ENCODE results near the gene RPS24. TPM values are rescaled to one million over a fixed set of nuclear protein-coding genes. Genes with fewer than 3 reads are reported as not detected.

RPS24 gene
- total RNA-seq, 1 donor from 2014 or later, result 5,046 TPM

DNA sequence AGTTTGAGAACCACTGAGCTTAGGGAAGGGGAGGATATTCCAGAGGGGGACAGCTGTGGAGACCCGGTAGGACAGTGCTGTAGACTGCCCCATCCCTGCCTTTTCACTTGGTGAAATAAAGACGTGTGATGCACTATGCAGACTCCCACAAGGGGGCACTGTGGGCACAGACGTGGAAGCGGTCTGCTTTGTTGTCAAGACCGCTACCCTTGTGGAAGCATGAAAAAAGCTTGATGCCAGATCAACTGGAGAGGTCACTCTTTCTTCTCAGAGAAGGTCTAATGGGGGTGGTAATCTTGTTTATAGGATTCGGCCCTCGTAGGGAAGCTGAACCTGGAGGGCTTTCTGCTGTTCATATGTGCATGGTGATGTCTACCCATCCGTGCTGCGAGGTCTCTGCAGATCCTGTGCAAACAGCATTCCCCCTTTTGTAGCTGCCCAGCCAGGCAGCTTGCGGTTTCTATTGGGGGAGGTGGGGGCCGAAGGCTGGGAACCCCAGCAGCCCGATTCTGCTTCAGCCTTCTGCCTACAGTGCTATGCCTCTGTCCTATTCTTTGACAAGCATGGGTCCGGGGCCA is 13.7 kb downstream of the RPS24 start:
- DNase-seq (ENCODE audit: low read depth) (peak; percentile 75), FAIRE-seq (no peak)
- TF ChIP-seq, protein P1, sequence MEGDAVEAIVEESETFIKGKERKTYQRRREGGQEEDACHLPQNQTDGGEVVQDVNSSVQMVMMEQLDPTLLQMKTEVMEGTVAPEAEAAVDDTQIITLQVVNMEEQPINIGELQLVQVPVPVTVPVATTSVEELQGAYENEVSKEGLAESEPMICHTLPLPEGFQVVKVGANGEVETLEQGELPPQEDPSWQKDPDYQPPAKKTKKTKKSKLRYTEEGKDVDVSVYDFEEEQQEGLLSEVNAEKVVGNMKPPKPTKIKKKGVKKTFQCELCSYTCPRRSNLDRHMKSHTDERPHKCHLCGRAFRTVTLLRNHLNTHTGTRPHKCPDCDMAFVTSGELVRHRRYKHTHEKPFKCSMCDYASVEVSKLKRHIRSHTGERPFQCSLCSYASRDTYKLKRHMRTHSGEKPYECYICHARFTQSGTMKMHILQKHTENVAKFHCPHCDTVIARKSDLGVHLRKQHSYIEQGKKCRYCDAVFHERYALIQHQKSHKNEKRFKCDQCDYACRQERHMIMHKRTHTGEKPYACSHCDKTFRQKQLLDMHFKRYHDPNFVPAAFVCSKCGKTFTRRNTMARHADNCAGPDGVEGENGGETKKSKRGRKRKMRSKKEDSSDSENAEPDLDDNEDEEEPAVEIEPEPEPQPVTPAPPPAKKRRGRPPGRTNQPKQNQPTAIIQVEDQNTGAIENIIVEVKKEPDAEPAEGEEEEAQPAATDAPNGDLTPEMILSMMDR (IDR thresholded peaks at IDR 0.05; ENCODE audit: insufficient read depth, low read length, severe bottlenecking), result peak; percentile 90

DNA sequence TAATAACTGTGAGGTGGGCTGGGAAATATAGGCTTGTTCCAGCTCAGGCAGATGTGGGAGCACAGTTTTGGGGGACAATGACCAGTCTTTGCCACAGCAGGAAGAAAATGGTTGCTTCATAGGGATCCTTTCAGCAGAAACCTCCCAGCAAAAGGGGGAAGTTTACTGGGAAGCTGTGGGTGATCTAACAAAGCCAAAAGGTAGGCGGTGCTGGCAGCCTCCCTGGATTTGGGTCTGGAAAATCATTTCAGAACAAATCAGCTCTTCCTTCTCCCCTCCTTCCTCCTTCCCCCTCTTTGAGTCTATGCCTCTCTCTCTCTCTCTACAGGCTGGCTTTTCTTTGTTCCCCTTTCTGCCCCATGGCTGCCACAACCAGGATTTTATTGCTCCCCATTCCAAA is 16.2 kb downstream of the RPS24 start:
- Histone ChIP-seq H3K36me3 (ENCODE audit: control insufficient read depth, insufficient read depth, low read length) (no peaks in the 10 kb centered on the region), H3K4me3 (ENCODE audit: low read depth, low read length) (no peak overlapping the region), H3K27me3 (ENCODE audit: control insufficient read depth, insufficient read depth, low read length) (no peaks in the 10 kb centered on the region)
- FAIRE-seq (no peak), DNase-seq (ENCODE audit: low read depth) (no peak)
- TF ChIP-seq, protein P1 (IDR thresholded peaks at IDR 0.05; ENCODE audit: insufficient read depth, low read length, severe bottlenecking), result no peak

More for the DNA sequence above, 13.7 kb downstream of the RPS24 start:
- no peak overlapping the region for H3K4me3 ChIP-seq (ENCODE audit: low read depth, low read length)
- H3K36me3 ChIP-seq (ENCODE audit: control insufficient read depth, insufficient read depth, low read length), result no peaks in the 10 kb centered on the region
- H3K27me3 ChIP-seq (ENCODE audit: control insufficient read depth, insufficient read depth, low read length), result no peaks in the 10 kb centered on the region

DNA sequence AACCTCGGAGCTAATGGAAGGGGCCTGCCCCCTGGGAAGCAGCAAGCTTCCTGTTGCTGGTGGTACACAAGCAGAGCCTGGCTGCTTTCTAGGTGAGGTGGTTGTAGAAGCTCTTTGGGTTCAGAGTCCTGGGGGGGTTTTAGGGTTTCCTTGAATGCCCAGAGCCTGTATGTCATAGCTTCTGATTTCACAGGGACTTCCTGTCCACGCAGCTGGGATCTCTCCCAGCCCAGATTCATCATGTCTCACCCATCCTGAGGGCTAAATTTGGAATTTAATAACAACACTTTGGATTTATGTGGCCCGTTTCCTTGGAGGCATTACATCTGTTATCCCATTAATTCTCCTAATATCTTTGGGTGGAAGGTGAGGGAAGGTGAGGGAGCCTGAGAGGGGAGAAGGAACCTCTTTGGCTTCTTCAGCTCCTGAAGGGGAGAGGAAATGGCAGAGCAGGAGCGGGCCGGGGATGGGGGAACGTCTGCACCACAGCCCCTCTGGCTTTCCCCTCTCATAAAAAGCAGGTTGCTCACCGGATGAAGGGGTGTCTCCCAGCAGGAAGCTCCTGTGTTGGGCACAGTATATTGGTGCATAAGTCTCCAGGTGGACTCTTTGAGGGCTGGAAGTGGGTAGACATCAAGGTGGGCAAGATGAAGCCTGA is 19.7 kb downstream of the RPS24 start:
- TF ChIP-seq, protein P1 (IDR thresholded peaks at IDR 0.05; ENCODE audit: insufficient read depth, low read length, severe bottlenecking), result no peak
- DNase-seq (ENCODE audit: low read depth), result peak; percentile 22
- no peaks in the 10 kb centered on the region for H3K36me3 ChIP-seq (ENCODE audit: control insufficient read depth, insufficient read depth, low read length)
- FAIRE-seq, result no peak
- no peaks in the 10 kb centered on the region for H3K27me3 ChIP-seq (ENCODE audit: control insufficient read depth, insufficient read depth, low read length)
- H3K4me3 ChIP-seq (ENCODE audit: low read depth, low read length), result no peak overlapping the region

DNA sequence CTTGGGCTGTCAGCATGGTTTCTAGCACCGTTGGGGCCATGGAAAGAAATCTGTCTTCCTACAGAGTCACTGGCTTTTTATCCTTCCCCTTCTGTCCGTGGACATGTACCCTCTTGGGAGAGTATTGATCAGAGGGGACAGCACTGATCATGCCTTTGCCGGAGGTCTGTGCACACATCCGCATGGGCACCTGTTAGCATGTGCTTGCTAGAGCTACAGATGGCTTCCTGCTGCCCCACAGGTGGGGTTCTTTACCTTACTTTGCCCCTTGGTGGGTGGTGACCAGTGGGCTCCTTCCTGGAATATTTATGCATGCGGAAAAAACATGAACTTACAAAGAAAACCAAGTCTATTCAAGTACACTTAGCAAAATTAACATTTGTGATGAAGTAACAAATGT is 24.9 kb downstream of the RPS24 start:
- TF ChIP-seq, protein P1 (IDR thresholded peaks at IDR 0.05; ENCODE audit: insufficient read depth, low read length, severe bottlenecking), result no peak
- Histone ChIP-seq H3K4me3 (ENCODE audit: low read depth, low read length) (no peak overlapping the region), H3K36me3 (ENCODE audit: control insufficient read depth, insufficient read depth, low read length) (no peaks in the 10 kb centered on the region), H3K27me3 (ENCODE audit: control insufficient read depth, insufficient read depth, low read length) (peaks cover 2% of the 10 kb centered on the region)
- no peak for DNase-seq (ENCODE audit: low read depth)
- no peak for FAIRE-seq

DNA sequence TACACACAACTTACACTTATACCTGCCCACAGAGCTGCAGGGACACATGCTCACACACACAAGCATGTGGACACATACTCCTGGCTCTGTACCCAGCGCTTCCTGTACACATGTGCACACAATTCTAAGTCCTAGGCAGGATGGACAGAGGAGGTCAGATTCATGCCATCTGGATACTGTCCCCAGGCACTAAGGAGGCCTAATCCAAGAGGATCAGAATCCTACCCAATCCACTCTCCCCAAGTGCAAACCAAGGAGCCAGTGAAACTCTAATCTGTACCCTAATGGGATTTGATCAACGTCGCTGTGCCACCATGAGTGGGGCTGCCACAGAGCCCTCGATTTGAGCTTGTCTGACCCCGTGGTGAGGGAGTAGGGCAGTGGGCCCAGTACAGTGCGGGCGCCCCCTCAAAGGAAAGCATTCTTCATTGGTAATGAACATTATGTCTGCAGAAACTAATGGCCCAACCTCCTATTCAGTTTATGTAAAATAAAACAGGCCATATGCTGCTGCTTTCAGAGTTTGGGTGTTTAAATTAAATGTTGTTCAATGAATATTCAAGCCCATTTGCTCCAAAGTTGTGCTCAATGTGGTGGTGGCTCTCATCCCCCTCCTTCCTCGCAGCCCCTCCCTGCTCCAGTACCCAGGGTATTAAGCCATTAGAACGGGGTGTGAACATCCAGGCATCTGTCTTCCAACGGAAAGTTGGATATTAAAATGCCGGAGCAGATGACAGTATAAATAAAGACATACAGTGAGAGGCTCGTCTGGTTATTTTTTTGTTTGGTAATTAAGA is 26.4 kb downstream of the RPS24 start:
- FAIRE-seq (peak; percentile 77), DNase-seq (ENCODE audit: low read depth) (no peak)
- Histone ChIP-seq H3K4me3 (ENCODE audit: low read depth, low read length) (no peak overlapping the region), H3K36me3 (ENCODE audit: control insufficient read depth, insufficient read depth, low read length) (no peaks in the 10 kb centered on the region), H3K27me3 (ENCODE audit: control insufficient read depth, insufficient read depth, low read length) (peaks cover 2% of the 10 kb centered on the region)
- TF ChIP-seq, protein P1 (IDR thresholded peaks at IDR 0.05; ENCODE audit: insufficient read depth, low read length, severe bottlenecking), result no peak

All from bronchial epithelial cell (primary cell).